Glomerular visceral epithelial cell (primary cell): ENCODE results near the gene SLC25A34.

Source experiments
- DNase-seq: peaks from one replicate; pipeline ENCODE4 v3.0.0-alpha.2; 2016; ENCODE audit errors: extremely low spot score

Gene SLC25A34

DNA sequence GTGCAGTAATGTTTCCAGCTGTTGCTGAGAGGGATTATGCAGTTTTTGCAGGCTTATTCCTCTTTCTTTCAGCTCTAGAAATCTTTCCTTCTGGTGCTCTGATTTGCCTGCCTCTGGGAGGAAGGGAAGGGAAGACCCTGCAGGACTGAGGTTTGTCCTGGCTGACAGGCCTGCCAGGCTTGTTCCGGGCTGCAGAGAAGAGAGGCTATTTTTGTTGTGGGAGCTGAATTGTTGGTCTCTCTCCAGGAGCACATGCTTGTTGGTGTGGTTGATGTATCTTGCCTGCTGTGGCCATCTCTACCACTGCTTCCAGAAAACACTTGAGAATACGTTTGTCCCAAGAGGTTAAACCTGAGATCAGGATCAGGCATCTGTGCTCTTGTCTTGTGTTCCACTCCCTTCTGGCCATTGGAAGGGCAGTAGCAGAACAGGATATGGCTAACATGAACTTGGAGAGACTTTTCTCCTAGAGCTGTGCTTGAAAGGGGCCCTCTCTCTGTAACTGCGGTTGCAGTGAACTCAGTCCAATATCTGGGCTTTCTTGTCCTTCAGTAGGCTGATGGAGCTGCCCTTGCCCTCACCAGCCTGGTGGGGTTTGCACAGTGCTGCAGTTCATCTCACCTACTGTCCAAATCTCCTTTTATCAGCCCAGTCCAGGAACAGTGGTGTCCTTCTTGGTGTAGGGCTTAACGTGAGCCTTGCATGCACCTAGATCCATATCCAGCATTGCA, 21.5 kb upstream of the SLC25A34 start:
- DNase-seq = no peak

DNA sequence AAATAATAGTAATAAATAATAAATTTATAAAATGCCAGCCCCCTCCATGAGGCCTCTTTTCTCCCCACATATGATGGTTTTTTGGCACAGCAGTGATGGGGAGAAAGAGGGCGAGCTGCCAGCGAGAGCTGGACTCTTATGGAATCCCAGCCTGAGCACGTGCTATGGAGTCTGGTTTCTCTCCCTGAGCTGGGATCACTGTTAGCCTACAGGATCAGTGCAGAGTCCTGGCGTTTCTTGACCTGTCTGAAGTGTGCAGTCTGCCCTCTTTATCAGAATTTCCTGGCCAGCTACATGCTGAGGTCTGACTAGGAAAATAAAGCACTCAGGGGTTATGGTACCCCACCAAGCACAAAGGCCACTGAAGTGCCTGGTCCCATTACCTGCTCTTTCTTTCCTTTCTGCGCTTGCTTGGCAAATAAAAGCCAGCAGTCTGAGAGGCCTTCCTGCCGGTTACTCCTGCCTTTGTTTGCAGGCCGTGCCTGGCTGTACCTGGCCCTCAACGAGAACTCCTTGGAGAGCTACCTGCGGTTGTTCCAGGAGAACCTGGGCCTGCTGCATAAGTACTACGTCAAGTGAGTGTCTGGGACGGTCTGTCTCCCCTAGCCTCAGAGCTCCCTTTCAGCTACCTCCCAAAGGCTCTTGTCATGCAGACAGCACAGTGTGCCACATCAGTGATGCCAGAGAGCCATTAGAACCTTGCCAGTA, 18.5 kb upstream of the SLC25A34 start:
- DNase-seq = no peak

DNA sequence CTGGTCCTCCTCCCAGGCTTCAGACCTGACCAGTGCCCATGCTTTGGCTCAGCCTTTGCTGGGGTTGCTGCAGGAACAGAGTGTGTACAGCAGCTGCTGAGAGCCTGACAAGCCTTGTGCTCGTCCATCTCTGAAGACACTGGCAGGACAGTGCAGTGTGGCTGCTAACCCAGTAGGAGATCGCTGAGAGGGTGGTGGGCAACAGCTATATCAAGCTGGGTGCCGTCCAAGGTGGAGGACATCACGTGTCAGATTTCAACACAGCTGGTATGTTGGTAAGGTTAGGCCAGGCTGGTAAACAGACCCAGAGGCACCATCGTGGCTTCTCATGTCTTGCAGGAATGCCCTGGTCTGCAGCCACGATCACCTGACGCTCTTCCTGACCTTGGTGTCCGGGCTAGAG, 17.9 kb upstream of the SLC25A34 start:
- no peak for DNase-seq

DNA sequence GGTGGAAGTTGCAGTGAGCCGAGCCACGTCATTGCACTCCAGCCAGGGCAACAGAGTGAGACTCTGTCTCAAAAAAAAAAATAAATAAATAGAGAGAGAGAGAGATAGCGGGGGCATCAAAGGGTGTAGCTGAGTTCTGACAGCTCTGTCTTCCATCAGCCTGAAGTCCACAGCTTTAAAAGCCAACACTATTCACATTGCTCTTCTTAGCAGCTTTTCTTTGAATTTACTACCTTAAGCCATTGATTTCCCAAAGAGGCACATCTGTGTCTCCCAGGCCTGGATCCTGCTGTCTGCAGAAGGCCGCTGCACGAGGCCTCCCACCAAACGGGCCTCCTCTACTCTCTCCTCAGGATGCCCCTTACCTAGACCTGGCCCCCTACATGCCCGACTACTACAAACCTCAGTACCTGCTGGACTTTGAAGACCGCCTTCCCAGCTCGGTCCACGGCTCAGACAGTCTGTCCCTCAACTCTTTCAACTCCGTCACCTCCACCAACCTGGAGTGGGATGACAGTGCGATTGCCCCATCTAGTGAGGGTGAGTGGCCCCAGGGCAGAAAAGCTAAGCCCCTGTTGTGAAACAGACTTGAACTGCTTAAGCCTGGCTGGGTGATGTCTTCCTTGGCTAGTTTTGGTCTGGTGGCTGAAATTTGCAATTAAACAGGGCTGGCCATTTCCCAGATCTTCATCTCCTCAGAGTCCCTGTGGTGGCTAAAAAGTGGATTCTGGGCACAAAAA, 16.5 kb upstream of the SLC25A34 start:
- DNase-seq = no peak

DNA sequence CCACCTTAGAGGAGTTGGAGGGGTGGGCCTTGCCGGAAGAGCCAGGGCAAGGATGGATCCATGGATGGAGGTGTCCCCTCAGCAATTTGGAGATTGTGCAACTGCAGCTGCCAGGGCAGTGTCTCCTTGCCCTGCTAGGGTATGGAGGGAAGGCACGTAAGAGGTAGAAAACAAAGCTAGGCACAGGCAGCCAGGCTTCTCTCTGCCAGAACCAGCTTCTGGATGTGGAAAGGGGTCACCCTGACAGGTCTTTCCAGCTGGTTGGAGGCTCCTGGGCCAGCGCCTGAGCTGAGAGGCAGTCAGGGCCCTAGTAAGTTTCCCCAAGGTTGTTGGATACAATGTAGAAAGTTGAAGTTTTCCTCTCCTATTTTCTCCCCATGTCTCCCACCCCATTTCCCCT, 15.2 kb upstream of the SLC25A34 start:
- no peak for DNase-seq

DNA sequence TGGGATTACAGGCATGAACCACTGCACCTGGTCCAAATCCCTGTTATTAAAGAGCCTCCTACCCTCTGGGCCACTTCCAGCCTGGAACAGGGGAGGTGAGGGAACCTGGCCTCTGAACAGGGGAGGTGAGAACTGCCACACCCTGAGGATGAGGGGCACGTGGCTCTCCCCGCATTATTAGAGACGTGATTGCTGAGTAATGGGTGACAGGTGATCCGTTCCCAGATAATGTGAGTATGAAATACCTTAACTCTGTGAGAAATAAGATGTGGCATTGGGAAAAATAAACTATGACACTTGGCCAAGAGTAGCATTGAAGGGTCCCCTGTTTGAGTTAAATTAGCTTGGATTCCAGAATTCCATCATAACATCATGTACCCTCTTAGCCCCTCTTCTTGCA, 13.6 kb upstream of the SLC25A34 start:
- no peak for DNase-seq

DNA sequence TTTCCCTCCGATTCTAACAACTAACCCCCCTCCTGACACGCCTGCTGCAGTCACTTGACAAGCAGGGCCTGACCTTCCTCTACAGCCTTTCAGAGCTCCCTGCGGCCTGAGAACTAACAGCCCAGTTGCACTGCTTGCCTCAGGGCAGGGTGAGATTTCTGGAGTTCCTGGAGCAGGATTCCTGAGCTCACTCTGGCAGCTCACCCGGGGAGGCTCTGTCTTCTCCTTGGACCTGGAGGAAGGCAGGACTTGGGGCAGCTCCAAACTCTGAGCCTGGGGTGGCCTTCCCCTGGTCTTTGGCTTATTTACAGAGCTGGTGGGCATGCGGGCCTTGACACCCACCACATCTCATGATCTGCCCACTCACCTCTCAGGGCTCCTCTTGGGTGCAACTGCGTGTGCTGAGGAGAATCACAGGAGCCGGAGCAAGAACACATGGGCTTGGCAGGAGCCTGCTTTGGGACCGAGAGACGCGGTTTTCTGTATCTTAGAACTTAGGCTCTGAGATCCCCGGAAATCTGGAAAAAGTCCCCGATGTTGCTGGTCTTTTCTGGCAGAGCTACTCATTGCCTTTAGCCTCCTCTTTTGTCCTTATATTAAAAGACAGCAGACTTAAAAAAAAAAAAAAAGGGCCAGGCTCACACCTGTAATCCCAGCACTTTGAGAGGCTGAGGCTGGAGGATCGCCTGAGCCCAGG, 13.1 kb upstream of the SLC25A34 start:
- no peak for DNase-seq

DNA sequence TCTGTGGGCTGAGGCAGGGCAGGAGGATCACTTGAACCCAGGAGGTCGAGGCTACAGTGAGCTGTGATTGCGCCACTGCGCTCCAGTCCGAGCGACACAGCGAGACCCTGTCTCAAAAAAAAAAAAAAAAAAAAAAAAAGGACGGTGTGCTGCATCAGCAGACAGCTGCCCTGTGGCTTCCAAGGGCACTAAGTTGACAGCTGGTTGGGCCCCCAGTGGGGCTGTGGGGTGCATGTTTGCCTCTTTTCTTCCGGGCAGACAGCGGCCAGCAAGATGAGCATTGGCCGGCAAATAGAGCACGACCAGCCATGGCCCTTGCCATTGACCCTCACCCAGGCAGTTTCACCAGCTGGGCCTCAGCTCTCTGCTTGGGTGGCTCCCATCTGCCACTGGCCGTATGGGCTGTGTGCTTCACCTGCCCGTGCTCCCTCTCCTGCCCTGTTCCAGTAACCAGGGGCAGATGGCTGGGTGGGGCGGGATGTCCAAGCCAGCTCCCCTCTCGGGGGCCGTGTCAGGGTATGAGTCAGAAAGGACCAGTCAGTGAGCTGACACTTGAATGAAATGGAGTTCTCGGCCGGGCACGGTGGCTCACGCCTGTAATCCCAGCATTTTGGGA, 12.3 kb upstream of the SLC25A34 start:
- no peak for DNase-seq

DNA sequence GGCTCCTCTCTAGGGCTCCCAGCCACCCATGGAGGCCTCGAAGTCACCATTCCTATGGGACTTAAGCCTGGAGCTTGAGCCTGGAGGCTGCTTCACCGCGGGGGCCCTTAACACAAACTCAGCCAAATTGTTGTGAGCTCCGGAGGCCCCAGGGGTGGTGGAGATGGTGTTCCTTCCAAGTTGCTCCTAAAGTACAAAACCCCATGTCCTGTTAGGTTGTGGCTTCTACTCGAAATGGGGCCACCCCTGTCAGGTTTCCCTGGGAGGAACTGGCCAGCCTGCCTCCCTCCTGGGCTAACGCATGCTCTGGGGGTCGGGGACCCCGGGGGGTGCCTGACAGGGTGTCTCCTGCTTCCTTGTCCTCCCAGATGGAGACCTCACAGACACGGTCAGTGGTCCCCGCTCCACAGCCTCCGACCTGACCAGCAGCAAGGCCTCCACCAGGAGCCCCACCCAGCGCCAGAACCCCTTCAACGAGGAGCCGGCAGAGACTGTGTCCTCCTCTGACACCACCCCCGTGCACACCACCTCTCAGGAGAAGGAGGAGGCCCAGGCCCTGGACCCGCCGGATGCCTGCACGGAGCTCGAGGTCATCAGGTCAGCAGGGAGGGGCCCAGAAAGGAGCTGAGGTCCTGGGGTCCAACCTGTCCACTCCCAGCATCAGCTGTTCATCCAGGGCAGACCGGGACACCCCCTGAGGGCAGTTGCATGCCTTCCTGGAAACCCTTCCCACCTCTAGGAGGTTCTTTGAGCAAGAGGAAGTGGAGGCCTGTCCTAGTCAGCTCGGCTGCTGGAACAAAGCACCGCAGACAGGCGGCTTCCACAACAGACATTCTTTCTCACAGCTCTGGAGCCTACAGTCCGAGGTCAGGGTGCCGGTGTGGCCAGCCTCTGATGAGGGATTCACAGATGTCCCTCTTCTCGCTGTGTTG, 10.8 kb upstream of the SLC25A34 start:
- DNase-seq = no peak

DNA sequence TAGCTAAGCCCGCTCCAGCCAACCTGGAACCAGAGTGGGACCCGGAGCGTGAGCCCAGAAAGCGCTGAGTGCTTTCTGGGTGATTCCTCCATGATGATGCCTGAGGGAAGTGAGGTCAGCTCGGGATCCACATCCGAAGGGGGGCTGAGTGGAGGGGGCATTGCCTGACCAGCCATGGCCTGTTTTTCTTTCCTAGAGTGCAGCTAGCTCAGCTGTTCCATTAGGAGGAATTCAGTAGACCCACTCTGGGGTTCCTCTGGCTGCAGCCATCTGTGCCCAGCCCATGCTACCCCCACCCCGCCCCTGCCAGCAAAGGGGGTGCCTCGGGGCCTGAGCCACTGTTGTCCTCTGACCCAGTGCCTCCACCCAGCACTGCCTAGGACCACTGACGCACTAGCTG, 9.6 kb upstream of the SLC25A34 start:
- DNase-seq = no peak

DNA sequence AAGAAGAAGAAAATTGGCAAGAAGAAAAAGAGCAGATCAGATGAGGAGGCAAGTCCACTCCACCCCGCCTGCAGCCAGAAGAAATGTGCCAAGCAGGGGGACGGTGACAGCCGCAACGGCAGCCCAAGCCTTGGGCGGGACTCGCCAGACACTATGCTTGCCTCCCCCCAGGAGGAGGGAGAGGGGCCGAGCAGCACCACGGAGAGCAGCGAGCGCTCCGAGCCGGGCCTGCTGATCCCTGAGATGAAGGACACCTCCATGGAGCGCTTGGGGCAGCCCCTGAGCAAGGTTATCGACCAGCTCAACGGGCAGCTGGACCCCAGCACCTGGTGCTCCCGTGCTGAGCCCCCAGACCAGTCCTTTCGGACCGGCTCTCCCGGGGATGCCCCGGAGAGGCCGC, 9.0 kb upstream of the SLC25A34 start:
- no peak for DNase-seq

DNA sequence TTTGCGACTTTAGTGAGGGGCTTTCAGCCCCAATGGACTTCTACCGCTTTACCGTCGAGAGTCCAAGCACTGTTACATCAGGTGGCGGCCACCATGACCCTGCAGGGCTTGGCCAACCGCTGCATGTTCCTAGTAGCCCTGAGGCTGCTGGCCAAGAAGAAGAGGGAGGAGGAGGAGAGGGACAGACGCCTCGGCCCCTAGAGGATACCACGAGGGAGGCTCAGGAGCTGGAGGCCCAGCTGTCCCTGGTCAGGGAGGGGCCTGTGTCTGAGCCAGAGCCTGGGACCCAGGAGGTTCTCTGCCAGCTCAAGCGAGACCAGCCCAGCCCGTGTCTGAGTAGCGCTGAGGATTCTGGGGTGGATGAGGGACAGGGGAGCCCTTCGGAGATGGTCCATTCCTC, 8.6 kb upstream of the SLC25A34 start:
- no peak for DNase-seq

DNA sequence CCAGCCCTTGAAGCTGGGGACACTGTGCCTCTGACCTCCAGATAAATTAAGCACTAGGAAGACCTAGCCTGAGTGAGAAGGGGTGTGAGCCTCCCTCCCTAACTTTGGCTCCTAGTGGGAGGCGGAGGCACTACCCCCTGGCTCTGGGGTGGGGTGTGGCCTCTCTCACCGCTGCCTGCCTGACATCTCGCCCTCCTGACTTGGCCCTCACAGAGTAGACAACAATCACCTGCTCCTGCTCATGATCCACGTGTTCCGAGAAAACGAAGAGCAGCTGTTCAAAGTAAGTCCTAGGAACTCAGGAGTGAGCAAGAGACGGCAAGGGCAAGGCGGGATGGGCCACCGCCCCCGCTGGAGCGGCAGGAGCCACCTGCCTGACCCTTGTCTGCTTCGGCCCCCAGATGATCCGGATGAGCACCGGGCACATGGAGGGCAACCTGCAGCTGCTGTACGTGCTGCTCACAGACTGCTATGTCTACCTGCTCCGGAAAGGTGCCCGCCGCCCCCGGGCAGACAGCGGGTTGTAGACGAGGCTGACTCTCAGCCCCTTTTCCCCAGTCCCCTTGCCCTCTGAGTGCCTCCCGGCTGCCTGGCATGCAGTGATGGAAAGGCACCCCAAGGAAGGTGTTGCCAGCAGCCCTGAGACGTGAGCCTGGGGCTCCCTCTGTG, 8.1 kb upstream of the SLC25A34 start:
- DNase-seq = no peak

DNA sequence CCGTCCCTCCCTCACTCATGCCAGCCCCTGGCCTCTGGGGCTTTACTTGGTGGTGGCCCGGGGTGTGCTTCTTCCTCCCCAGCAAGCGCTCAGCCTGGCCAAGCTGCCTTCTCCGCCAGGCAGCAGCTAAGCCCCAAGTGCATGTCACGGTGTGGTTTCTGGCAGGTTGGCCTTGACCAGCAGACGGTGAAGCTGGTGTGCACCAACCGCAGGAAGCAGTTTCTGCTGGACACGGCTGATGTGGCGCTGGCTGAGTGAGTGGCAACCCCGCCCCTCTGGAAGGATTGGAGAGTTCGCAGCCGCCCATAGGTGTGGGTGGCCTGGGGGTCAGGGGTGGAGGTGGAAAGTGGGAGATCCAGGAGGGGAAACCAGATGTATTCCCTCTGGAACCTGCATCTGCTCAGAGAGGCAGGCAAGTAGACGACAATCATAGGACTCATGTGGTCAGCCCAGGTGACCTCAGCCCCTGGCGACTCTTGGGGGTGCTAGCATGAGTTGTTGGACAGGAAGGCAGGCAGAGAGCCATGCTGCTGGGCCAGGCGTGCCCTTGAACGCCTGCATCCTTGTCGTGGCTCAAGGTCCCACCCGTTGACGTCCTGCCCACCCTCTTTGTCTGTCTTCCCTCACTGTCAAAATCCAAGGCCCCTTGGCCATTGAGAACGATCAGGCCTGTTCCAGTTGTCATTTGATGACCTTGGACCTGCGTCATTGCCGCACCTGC, 7.0 kb upstream of the SLC25A34 start:
- no peak for DNase-seq

DNA sequence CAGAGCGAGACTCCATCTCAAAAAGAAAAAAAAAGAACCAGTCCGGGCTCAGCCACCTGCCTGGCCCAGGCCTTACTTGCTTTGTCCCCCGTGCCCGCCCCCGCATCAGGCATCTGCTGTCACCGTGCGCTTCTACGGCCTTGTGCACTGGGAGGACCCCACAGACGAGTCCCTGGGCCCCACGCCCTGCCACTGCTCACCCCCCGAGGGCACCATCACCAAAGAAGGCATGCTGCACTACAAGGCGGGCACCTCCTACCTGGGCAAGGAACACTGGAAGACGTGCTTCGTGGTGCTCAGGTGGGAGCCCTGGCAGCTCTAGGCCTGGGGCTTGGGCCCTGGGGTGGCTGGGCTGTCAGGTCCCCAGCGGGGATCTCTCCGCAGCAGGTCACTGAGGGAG, 5.6 kb upstream of the SLC25A34 start:
- no peak for DNase-seq

DNA sequence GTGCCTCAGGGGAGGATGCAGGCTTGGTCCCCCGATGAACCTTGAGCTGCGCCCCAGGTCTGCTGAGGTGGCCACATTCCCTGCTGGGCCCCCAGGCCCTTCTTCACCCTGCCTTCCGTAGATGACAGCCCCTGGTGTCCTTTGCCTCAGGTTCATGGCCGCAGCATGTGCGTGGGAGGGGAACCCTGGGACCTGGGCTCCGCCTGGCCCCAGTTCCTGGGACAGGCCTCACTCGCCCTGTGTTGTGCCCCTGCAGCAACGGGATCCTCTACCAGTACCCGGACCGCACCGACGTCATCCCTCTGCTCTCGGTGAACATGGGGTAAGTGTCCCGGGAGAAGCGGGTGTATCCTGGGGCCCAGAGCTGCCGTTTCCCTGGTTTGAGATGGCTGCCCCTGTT, 5.1 kb upstream of the SLC25A34 start:
- no peak for DNase-seq

DNA sequence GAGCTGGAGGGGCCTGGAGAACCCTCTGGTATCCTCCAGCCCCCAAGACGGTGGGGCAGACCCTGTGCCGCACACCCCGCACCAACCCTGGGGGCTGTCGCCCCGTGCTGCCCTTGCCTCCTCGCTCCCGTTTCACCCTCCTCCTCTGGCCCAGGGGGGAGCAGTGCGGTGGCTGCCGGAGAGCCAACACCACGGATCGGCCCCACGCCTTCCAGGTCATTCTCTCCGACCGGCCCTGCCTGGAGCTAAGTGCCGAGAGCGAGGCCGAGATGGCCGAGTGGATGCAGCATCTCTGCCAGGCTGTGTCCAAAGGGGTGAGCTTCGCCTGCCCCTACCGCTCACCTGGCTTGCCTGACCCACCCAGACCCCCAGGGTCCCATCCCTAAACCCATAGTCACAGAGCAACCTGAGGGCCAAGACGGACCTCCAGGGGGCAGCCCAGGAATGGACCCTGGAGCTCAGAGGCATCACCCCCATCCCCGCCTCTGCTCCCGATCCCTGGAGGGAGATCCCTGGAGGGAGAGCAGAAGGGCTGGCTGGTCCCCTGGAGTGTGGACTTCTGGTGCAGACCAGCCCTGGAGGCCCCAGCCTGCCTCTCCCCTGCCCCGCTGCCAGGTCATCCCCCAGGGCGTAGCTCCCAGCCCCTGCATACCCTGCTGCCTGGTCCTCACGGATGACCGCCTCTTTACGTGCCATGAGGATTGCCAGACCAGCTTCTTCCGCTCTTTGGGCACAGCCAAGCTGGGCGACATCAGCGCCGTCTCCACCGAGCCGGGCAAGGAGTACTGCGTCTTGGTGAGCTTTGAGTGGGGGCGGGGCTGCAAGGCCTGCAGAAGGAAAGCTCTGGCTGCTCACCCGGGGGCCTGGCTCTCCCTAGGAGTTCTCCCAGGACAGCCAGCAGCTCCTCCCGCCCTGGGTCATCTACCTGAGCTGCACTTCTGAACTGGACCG, 4.0 kb upstream of the SLC25A34 start:
- DNase-seq = no peak

DNA sequence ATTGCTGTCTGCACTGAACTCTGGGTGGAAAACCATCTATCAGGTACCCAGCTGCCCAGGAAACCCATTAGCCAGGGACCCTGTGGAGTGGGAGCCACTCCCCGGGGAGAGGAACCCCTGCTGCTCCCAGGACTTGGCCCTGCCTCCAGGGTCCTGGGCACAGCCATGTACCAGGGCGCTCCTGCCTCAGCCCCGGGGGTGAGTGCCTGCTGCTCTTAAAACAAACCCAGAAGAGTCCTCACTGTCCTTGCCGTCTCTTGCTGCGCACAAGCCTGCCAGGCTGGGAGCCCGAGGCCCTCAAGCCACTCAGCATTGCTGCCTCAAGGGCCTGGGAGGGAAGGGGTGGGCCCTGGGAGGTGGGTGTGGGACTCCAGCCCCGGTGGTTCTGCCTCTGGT, 3.4 kb upstream of the SLC25A34 start:
- no peak for DNase-seq
